Sigmoid colon (tissue), 4 donors: ENCODE measurements around the gene KRTAP5-2.

Experiments used
- EP300 ChIP-seq, 4 donors: sonication (generic); formaldehyde crosslinking; IDR thresholded peaks; one replicate each; pipeline ENCODE4 v1.6.1; 2017; ENCODE audit warnings: antibody characterized with exemption in 4 of 4
- POLR2AphosphoS5 ChIP-seq, 4 donors: sonication (generic); formaldehyde crosslinking; IDR thresholded peaks; one replicate each; pipeline ENCODE4 v1.6.1; 2017; ENCODE audit warnings: antibody characterized with exemption in 4 of 4
- TF ChIP-seq, protein P1 (sequence below), 4 experiments: fragments of 450-650 bp in 3 of 4; fragments of 200-600 bp in 1 of 4; IDR thresholded peaks; one replicate each; pipeline ENCODE4 v1.5.1; 2016 to 2019; ENCODE audit warnings: antibody characterized with exemption in 4 of 4, mild to moderate bottlenecking in 3 of 4, moderate library complexity in 2 of 4

DNA sequence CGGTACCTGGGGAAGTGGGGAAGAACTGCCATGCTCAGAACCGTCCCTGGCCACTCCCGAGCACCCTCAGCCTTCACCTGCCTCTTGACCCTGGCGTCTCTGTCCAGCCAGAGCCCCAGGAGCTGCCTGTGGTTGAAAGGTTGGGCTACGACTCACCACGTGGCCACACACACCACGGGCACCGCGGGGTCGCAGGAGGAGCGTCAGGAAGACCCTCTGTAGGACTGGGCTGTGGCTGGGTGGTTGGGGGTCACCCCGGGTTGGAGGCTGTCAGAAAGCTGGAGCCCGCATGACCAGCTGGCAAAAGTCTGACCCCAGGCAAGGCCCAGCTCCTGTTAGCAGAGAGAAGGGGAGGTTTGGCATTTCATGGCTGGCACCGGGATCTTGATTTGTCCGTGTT is 43.0 kb upstream of the KRTAP5-2 start:
- TF ChIP-seq POLR2AphosphoS5 (IDR thresholded peaks at IDR 0.05): no peak
- TF ChIP-seq, protein P1, sequence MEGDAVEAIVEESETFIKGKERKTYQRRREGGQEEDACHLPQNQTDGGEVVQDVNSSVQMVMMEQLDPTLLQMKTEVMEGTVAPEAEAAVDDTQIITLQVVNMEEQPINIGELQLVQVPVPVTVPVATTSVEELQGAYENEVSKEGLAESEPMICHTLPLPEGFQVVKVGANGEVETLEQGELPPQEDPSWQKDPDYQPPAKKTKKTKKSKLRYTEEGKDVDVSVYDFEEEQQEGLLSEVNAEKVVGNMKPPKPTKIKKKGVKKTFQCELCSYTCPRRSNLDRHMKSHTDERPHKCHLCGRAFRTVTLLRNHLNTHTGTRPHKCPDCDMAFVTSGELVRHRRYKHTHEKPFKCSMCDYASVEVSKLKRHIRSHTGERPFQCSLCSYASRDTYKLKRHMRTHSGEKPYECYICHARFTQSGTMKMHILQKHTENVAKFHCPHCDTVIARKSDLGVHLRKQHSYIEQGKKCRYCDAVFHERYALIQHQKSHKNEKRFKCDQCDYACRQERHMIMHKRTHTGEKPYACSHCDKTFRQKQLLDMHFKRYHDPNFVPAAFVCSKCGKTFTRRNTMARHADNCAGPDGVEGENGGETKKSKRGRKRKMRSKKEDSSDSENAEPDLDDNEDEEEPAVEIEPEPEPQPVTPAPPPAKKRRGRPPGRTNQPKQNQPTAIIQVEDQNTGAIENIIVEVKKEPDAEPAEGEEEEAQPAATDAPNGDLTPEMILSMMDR (IDR thresholded peaks at IDR 0.05): no peak
- no peak for TF ChIP-seq EP300 (IDR thresholded peaks at IDR 0.05)
